Heart left ventricle (tissue), 13 donors: ENCODE results near the gene PYGL.

Source experiments
- CTCF ChIP-seq, 12 donors: fragments of 200-600 bp; sonication (generic) in 4 of 12; IDR thresholded peaks; one replicate each; pipeline versions ENCODE4 v1.5.0 to v1.8.0; 2018 to 2022; ENCODE audit warnings: antibody characterized with exemption in 12 of 12, mild to moderate bottlenecking in 5 of 12
- POLR2A ChIP-seq, 2 donors: fragments of 450-650 bp; IDR thresholded peaks; one replicate each; pipeline ENCODE4 v1.6.1; 2017; ENCODE audit warnings: antibody characterized with exemption in 2 of 2, mild to moderate bottlenecking in 2 of 2, moderate library complexity in 2 of 2
- donor health status: ischemic (EF 13 %, LVEDD 7.1; RV severe dilation, severe dysfunction).
- donor health status: DM: no; HTN: yes; CAD: no.
- donor health status: DM: no; HTN: no; CAD: no.
- donor health status: ischemic (EF 25% LVEDD 6.9; RV normal size, moderate dysfunction).
- donor health status: ischemic (EF 25% LVEDD 5.7; RV mildly dilated, moderate dysfunction).
- donor health status: ischemic (EF 35%, LVEDD 5.7; RV mildly dilated, moderate dysfunction).
- donor health status: nonischemic (EF 11% LVEDD 7.7; RV severe dilation, severe dysfunction).
- donor health status: DM: yes; HTN: yes; CAD: no.
- donor health status: PGD.
- donor health status: ischemic (EF 29% LVEDD 5.4; RV normal size, mild dysfunction).
- donor health status: nonischemic (EF 23%, LVEDD 6.1; RV moderate dilation, normal function).

GRCh38 chr14:50964683-50965390, 20.6 kb upstream of the PYGL start:
- TF ChIP-seq CTCF (IDR thresholded peaks at IDR 0.05), result no peak
- no peak for TF ChIP-seq POLR2A (IDR thresholded peaks at IDR 0.05)
